ENCODE measurements around the gene AP1AR.

The AP1AR gene

GRCh38 chr4:112225157-112225556 is 6.4 kb upstream of the AP1AR start:
- DNase-seq, result no peak

- DNase-seq, result peak; percentile 92
Observed at GRCh38 chr4:112230879-112231778, 458 bp upstream of the AP1AR start.

GRCh38 chr4:112234952-112235609 is 3.5 kb downstream of the AP1AR start:
- DNase-seq, result peak; percentile 32

GRCh38 chr4:112236040-112236439 is 4.5 kb downstream of the AP1AR start:
- no peak for DNase-seq

GRCh38 chr4:112238833-112239232 is 7.2 kb downstream of the AP1AR start:
- no peak for DNase-seq

GRCh38 chr4:112245383-112245782 is 13.8 kb downstream of the AP1AR start:
- no peak for DNase-seq

- no peak for DNase-seq
Observed at GRCh38 chr4:112247021-112247420, 15.4 kb downstream of the AP1AR start.

- DNase-seq, result no peak
Observed at GRCh38 chr4:112251019-112251643, 19.5 kb downstream of the AP1AR start.

GRCh38 chr4:112252234-112252633 is 20.6 kb downstream of the AP1AR start:
- DNase-seq, result no peak

- no peak for DNase-seq
Observed at GRCh38 chr4:112253382-112254000, 21.9 kb downstream of the AP1AR start.

GRCh38 chr4:112257098-112257497 is 25.5 kb downstream of the AP1AR start:
- DNase-seq, result no peak

GRCh38 chr4:112266823-112267222 is 35.2 kb downstream of the AP1AR start:
- DNase-seq, result no peak

GRCh38 chr4:112270051-112270450 is 38.5 kb downstream of the AP1AR start:
- DNase-seq, result no peak

GRCh38 chr4:112270640-112271421 is 39.2 kb downstream of the AP1AR start:
- no peak for DNase-seq

- DNase-seq, result no peak
Observed at GRCh38 chr4:112272292-112272691, 40.7 kb downstream of the AP1AR start.

- no peak for DNase-seq
Observed at GRCh38 chr4:112274959-112275358, 43.4 kb downstream of the AP1AR start.

GRCh38 chr4:112276113-112276512 is 44.5 kb downstream of the AP1AR start:
- no peak for DNase-seq

GRCh38 chr4:112277220-112277619 is 45.6 kb downstream of the AP1AR start:
- no peak for DNase-seq

GRCh38 chr4:112277705-112278448 is 46.3 kb downstream of the AP1AR start:
- DNase-seq, result no peak

GRCh38 chr4:112279025-112279881 is 47.7 kb downstream of the AP1AR start:
- no peak for DNase-seq

- DNase-seq, result no peak
Observed at GRCh38 chr4:112279882-112280315, 48.3 kb downstream of the AP1AR start.
